DMS53 (cell line): ENCODE results near the gene MAGI1.

Source experiments
- DNase-seq: peaks from one replicate; lab custom pipeline; 2025; lab: John Stamatoyannopoulos, UW

MAGI1 gene

GRCh38 chr3:65314916-65315315 is 723.8 kb downstream of the MAGI1 start:
- DNase-seq: no peak

- no peak for DNase-seq
Measured at GRCh38 chr3:65314269-65314668, 724.4 kb downstream of the MAGI1 start.

- no peak for DNase-seq
Measured at GRCh38 chr3:65313666-65314065, 725.1 kb downstream of the MAGI1 start.

GRCh38 chr3:65305836-65306235 is 732.9 kb downstream of the MAGI1 start:
- DNase-seq: no peak
